Left ventricle myocardium superior (tissue), 1 donor: ENCODE results near the gene MED15. TPM values are rescaled to one million over a fixed set of nuclear protein-coding genes. Genes with fewer than 3 reads are reported as not detected.

Source experiments
- ATAC-seq: fragments of 200-7000 bp; cut with Tn5 transposase; one replicate; pipeline ENCODE4 v1.9.1; 2020; ENCODE audit warnings: mild to moderate bottlenecking, moderate library complexity
- DNase-seq: peaks from one replicate; pipeline ENCODE4 v3.0.0-alpha.2; 2020
- intact Hi-C: fragments of 100-400 bp; cut with micrococcal nuclease; formaldehyde crosslinking; loops from one replicate; pipeline ENCODE4 v1.11.0; 2022
- total RNA-seq: library from RNA; stranded (reverse); fragmentation: NEBNext Ultra II Directional; extraction: Animal tissue kit (Norgen Biotek cat#: 25700); gene quantifications from one replicate; pipeline ENCODE4 v1.2.1, GENCODE V29; 2021
- donor health status: DM: no; HTN: yes; CAD: no; lungs with severe emphysema.

The MED15 gene
- total RNA-seq, 1 donor from 2014 or later: 51.0 TPM

- intact Hi-C loops: no loop called here
- no peak for ATAC-seq
- peak; percentile 11 for DNase-seq
Observed at GRCh38 chr22:20562607-20563465, 55.4 kb downstream of the MED15 start.

GRCh38 chr22:20563466-20563906 is 56.1 kb downstream of the MED15 start:
- intact Hi-C loops: no loop called here
- no peak for DNase-seq
- no peak for ATAC-seq

- DNase-seq: no peak
- no peak for ATAC-seq
- intact Hi-C loops: no loop called here
Observed at GRCh38 chr22:20563941-20564371, 56.5 kb downstream of the MED15 start.

GRCh38 chr22:20565079-20565734 is 57.8 kb downstream of the MED15 start:
- no peak for ATAC-seq
- intact Hi-C loops: no loop called here
- DNase-seq: peak; percentile 11

GRCh38 chr22:20565761-20566160 is 58.4 kb downstream of the MED15 start:
- DNase-seq (peak; percentile 5), ATAC-seq (no peak)
- intact Hi-C loops: no loop called here

- intact Hi-C loops: no loop called here
- ATAC-seq: no peak
Observed at GRCh38 chr22:20566420-20567260, 59.2 kb downstream of the MED15 start.

GRCh38 chr22:20567371-20567847 is 60.0 kb downstream of the MED15 start:
- DNase-seq (peak; percentile 15), ATAC-seq (no peak)
- intact Hi-C loops: no loop called here

More at GRCh38 chr22:20566420-20567260, 59.2 kb downstream of the MED15 start:
- DNase-seq: peak; percentile 33

GRCh38 chr22:20567993-20568417 is 60.6 kb downstream of the MED15 start:
- DNase-seq (peak; percentile 41), ATAC-seq (peak; percentile 7)
- intact Hi-C loops: no loop called here

- DNase-seq (peak; percentile 10), ATAC-seq (no peak)
- intact Hi-C loops: no loop called here
Observed at GRCh38 chr22:20568502-20569058, 61.2 kb downstream of the MED15 start.

- DNase-seq: peak; percentile 78
- intact Hi-C loops: no loop called here
- ATAC-seq: peak; percentile 85
Observed at GRCh38 chr22:20569059-20570058, 61.9 kb downstream of the MED15 start.

- no peak for ATAC-seq
- intact Hi-C loops: no loop called here
- no peak for DNase-seq
Observed at GRCh38 chr22:20571078-20571503, 63.7 kb downstream of the MED15 start.

- intact Hi-C loops: no loop called here
- ATAC-seq: no peak
Observed at GRCh38 chr22:20571531-20572007, 64.2 kb downstream of the MED15 start.

GRCh38 chr22:20572132-20572802 is 64.9 kb downstream of the MED15 start:
- ATAC-seq: no peak
- intact Hi-C loops: no loop called here

More at GRCh38 chr22:20571531-20572007, 64.2 kb downstream of the MED15 start:
- peak; percentile 63 for DNase-seq

GRCh38 chr22:20573176-20573832 is 65.9 kb downstream of the MED15 start:
- ATAC-seq (no peak), DNase-seq (no peak)
- intact Hi-C loops: no loop called here

More at GRCh38 chr22:20572132-20572802, 64.9 kb downstream of the MED15 start:
- DNase-seq: peak; percentile 20

- ATAC-seq: no peak
- DNase-seq: peak; percentile 18
- intact Hi-C loops: no loop called here
Observed at GRCh38 chr22:20573833-20574615, 66.6 kb downstream of the MED15 start.

- intact Hi-C loops: no loop called here
- ATAC-seq (no peak), DNase-seq (no peak)
Observed at GRCh38 chr22:20574920-20575353, 67.5 kb downstream of the MED15 start.
